ENCODE results near the gene CDH13. TPM values are rescaled to one million over a fixed set of nuclear protein-coding genes. Genes with fewer than 3 reads are reported as not detected.

CDH13 gene
- total RNA-seq, 1 donor from 2014 or later, result not detected

GRCh38 chr16:83804366-83804765 lies 1177.6 kb downstream of the CDH13 start:
- Mint-ChIP-seq H3K36me3 (ENCODE audit: low read depth) (peaks cover 10% of the 10 kb centered on the region), H3K27me3 (peaks cover 18% of the 10 kb centered on the region), H3K9me3 (peaks cover 4% of the 10 kb centered on the region), H3K4me3 (no peak overlapping the region), H3K27ac (no peak overlapping the region), H3K4me1 (peaks cover 19% of the 10 kb centered on the region)
- DNase-seq, result no peak
- intact Hi-C loops (cut with micrococcal nuclease), result no loop called here

- no peak overlapping the region for H3K4me3 Mint-ChIP-seq
- DNase-seq, result no peak
- H3K36me3 Mint-ChIP-seq (ENCODE audit: low read depth), result peaks cover 17% of the 10 kb centered on the region
- H3K27me3 Mint-ChIP-seq, result peaks cover 14% of the 10 kb centered on the region
- peaks cover 25% of the 10 kb centered on the region for H3K4me1 Mint-ChIP-seq
- H3K9me3 Mint-ChIP-seq, result peaks cover 4% of the 10 kb centered on the region
- intact Hi-C loops (cut with micrococcal nuclease), result no loop called here
- H3K27ac Mint-ChIP-seq, result no peak overlapping the region
These were observed 1179.3 kb downstream of the CDH13 start for GRCh38 chr16:83806036-83806435.

- H3K27me3 Mint-ChIP-seq, result peaks cover 10% of the 10 kb centered on the region
- H3K36me3 Mint-ChIP-seq (ENCODE audit: low read depth), result peaks cover 21% of the 10 kb centered on the region
- no peak for DNase-seq
- intact Hi-C loops (cut with micrococcal nuclease), result loop anchor here (1.0 kb wide), 1 partner anchor 93 kb away; the partner anchor contains the start of gene MLYCD
- peaks cover 4% of the 10 kb centered on the region for H3K9me3 Mint-ChIP-seq
- peaks cover 26% of the 10 kb centered on the region for H3K4me1 Mint-ChIP-seq
- H3K27ac Mint-ChIP-seq, result no peak overlapping the region
- H3K4me3 Mint-ChIP-seq, result no peak overlapping the region
These were observed 1180.0 kb downstream of the CDH13 start for GRCh38 chr16:83806731-83807130.

DNA sequence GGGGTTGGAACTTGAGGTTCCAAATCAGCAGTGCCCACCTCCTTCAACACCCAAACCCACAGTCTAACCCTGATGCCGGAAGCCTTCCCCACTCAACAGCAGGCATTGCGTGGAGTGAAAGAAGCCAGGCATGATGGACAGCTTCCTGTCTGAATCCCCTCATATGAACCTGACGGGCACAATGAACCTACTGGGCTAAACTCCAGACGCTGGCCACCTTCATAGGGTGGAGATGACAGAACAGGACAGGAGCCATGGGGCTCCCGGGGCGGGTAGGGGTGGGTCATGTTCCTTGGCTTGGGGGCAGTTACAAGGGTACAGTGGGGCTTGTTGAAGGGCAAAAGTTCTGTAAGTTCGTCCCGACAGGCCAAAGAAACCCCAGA lies 1180.5 kb downstream of the CDH13 start:
- Mint-ChIP-seq H3K27me3 (peaks cover 10% of the 10 kb centered on the region), H3K27ac (peak overlapping the region; percentile 88), H3K9me3 (peaks cover 4% of the 10 kb centered on the region), H3K4me1 (peaks cover 26% of the 10 kb centered on the region), H3K4me3 (peak overlapping the region; percentile 90), H3K36me3 (ENCODE audit: low read depth) (peaks cover 21% of the 10 kb centered on the region)
- DNase-seq, result no peak
- intact Hi-C loops (cut with micrococcal nuclease), result loop anchor here (1.0 kb wide), 1 partner anchor 92 kb away; the partner anchor contains the start of gene MLYCD

DNA sequence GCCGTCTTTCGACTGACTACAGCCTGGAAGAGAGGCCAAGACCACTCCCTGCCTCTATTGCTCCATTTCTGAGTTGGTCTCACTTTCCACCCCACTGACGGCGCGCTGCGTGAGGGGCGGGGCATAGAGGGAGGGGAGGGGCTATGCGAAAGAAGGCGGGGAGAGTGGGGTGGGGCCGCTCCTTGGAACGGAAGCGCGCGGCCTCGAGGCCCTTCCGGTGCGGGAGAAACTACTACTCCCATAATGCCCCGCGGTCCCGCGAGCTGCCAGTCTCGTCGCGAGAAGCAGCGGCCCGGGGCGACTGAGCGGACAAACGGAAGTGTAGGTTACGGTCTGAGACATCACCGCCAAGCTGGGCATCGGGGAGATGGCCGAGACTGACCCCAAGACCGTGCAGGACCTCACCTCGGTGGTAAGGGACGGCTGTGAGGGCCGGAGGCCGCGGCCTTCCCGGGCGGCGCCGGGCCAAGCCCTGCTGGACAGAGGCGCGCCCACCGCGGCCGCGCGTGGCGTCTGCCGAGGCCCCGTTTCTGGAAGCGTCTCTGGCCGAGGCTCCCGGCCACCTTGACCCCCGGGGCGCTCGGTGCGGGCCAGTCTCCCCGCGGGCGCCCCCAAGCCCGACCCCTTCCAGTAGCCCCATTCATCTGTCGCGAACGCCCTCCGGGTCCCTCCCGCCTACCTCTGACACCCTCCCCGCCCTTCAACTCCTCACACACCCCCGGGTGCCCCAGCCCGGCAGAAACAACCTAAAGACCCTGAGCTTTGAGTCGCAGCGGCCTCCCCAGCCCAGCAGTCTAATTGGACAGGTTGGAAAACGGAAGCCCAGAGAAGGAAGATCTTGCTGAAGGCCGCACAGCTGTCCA lies 1181.2 kb downstream of the CDH13 start, which contains the start of gene HSBP1:
TSS of gene HSBP1 (plus strand) at position 269 of the 863 bp plus-strand sequence. CDS start at position 368, 99 bp downstream.
- intact Hi-C loops (cut with micrococcal nuclease), result loop anchor here (1.0 kb wide), 1 partner anchor 91 kb away; the partner anchor contains the start of gene MLYCD
- peaks cover 25% of the 10 kb centered on the region for H3K36me3 Mint-ChIP-seq (ENCODE audit: low read depth)
- DNase-seq, result peak; percentile 98
- H3K27me3 Mint-ChIP-seq, result peaks cover 9% of the 10 kb centered on the region
- H3K4me1 Mint-ChIP-seq, result peaks cover 27% of the 10 kb centered on the region
- H3K4me3 Mint-ChIP-seq, result peak within 1 kb of the TSS; percentile 90
- H3K9me3 Mint-ChIP-seq, result peaks cover 4% of the 10 kb centered on the region
- peak within 1 kb of the TSS; percentile 94 for H3K27ac Mint-ChIP-seq

- no peak for DNase-seq
- Mint-ChIP-seq H3K27me3 (peaks cover 5% of the 10 kb centered on the region), H3K27ac (peak overlapping the region; percentile 94), H3K4me1 (peaks cover 28% of the 10 kb centered on the region), H3K9me3 (peaks cover 4% of the 10 kb centered on the region), H3K4me3 (peak overlapping the region; percentile 90), H3K36me3 (ENCODE audit: low read depth) (peaks cover 25% of the 10 kb centered on the region)
- intact Hi-C loops (cut with micrococcal nuclease), result no loop called here
These were observed 1181.8 kb downstream of the CDH13 start for GRCh38 chr16:83808573-83809014.

DNA sequence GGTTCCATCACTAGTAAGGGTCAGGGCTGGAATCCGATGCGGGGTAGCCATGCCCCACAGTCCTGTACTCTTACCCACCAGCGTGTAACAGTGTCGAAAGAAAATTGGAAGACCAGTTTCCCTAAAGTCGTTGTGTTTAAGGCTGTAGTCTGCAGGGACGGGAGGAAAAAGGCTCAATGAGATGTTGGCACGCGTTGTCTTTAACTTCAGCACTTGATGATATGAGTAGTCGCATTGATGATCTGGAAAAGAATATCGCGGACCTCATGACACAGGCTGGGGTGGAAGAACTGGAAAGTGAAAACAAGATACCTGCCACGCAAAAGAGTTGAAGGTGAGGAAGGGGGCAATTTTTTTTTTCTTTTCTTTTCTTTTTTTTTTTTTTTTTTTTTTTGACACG lies 1182.3 kb downstream of the CDH13 start:
- DNase-seq, result no peak
- intact Hi-C loops (cut with micrococcal nuclease), result no loop called here
- H3K4me1 Mint-ChIP-seq, result peaks cover 28% of the 10 kb centered on the region

DNA sequence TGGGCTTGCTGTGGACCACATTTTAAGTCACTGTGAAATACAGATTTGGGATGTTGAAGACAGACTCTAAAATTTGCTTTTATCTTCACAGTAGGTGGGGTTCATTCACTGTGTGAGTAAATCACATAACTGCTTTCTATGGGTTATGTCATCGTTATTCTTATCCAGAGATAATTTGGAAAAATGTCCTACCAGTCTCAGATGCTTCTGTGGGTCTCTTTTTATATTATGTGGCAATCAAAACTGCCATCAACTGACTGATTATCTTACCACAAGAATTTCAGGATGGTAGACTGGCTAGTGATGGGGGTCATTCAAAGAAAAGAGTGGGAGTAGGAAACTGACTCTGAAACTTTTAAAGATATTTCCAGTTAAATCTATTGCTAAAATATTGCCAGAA lies 1184.1 kb downstream of the CDH13 start:
- peaks cover 28% of the 10 kb centered on the region for H3K4me1 Mint-ChIP-seq
- H3K36me3 Mint-ChIP-seq (ENCODE audit: low read depth), result peaks cover 25% of the 10 kb centered on the region
- H3K27me3 Mint-ChIP-seq, result no peaks in the 10 kb centered on the region
- intact Hi-C loops (cut with micrococcal nuclease), result no loop called here
- DNase-seq, result no peak
- H3K27ac Mint-ChIP-seq, result no peak overlapping the region
- H3K9me3 Mint-ChIP-seq, result peaks cover 4% of the 10 kb centered on the region
- H3K4me3 Mint-ChIP-seq, result no peak overlapping the region

More for the DNA sequence above, 1182.3 kb downstream of the CDH13 start:
- Mint-ChIP-seq H3K27me3 (peaks cover 2% of the 10 kb centered on the region), H3K4me3 (peak overlapping the region; percentile 90), H3K36me3 (ENCODE audit: low read depth) (peaks cover 25% of the 10 kb centered on the region), H3K27ac (peak overlapping the region; percentile 94), H3K9me3 (peaks cover 4% of the 10 kb centered on the region)

DNA sequence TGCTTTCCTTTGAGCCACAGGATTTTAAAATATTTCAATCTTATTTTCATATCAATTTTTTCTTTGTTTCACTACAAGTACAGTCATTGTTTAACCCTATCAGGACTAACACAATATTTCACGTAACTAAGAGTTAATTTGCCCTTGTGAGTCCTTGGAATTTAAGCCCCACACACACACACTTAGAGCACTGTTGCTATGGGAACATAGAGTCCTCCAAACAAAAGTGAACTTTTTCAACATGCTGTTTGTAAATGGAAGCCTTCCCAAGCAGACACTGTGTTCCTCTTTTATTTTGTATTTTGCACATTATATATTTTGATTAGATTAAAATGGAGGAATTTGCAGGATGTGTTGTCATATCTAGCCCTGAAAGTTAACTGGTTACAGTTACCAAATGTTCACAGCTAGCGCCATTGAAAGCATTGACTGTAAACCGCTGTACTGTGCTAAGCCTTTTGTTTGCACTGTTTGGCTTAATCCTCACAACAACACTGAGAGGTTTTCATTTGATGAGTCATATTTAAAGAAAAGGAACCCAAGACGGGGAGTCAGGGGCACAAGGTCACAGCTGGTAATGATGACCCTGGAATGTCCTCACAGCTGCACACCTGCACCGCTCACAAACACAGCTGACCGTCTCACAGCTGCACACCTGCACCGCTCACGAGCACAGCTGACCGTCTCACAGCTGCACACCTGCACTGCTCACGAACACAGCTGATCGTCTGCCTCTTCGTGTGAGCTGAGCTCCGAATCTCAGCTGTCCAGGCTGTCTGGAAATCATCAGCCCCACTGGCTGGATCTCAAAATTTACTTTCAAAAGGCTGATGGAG lies 1187.3 kb downstream of the CDH13 start:
- H3K4me1 Mint-ChIP-seq, result peaks cover 12% of the 10 kb centered on the region
- no peaks in the 10 kb centered on the region for H3K27me3 Mint-ChIP-seq
- H3K27ac Mint-ChIP-seq, result no peak overlapping the region
- no peaks in the 10 kb centered on the region for H3K9me3 Mint-ChIP-seq
- H3K4me3 Mint-ChIP-seq, result no peak overlapping the region
- H3K36me3 Mint-ChIP-seq (ENCODE audit: low read depth), result peaks cover 18% of the 10 kb centered on the region
- DNase-seq, result no peak
- intact Hi-C loops (cut with micrococcal nuclease), result no loop called here

GRCh38 chr16:83814659-83814985 lies 1187.9 kb downstream of the CDH13 start:
- Mint-ChIP-seq H3K4me3 (no peak overlapping the region), H3K36me3 (ENCODE audit: low read depth) (peaks cover 15% of the 10 kb centered on the region), H3K9me3 (no peaks in the 10 kb centered on the region), H3K27me3 (no peaks in the 10 kb centered on the region), H3K4me1 (peaks cover 9% of the 10 kb centered on the region), H3K27ac (no peak overlapping the region)
- intact Hi-C loops (cut with micrococcal nuclease), result no loop called here
- no peak for DNase-seq

GRCh38 chr16:83817022-83817421 lies 1190.3 kb downstream of the CDH13 start:
- intact Hi-C loops (cut with micrococcal nuclease), result no loop called here
- DNase-seq, result no peak
- H3K4me1 Mint-ChIP-seq, result peaks cover 3% of the 10 kb centered on the region
- H3K27ac Mint-ChIP-seq, result no peak overlapping the region
- peaks cover 4% of the 10 kb centered on the region for H3K36me3 Mint-ChIP-seq (ENCODE audit: low read depth)
- no peaks in the 10 kb centered on the region for H3K27me3 Mint-ChIP-seq
- no peak overlapping the region for H3K4me3 Mint-ChIP-seq
- no peaks in the 10 kb centered on the region for H3K9me3 Mint-ChIP-seq

GRCh38 chr16:83818276-83818675 lies 1191.5 kb downstream of the CDH13 start:
- intact Hi-C loops (cut with micrococcal nuclease), result no loop called here

DNA sequence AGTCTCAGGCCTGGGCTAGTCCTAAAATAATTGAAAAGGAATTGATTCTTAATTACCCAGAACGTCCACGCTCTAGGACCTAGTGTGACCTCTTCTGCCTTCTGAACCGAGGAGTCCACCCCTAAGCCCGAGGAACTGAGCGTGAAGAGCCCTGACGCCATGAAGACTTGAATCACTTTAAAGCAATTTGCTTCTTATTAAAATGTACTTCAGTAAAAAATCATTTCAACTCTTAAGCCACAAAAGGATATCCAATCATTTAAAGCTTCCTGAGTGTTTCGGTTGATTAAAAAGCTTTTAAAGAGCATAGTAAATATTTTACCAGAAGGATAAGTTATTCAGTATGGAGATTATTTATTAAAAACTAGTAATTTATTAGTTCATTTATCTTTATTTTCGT lies 1192.6 kb downstream of the CDH13 start:
- Mint-ChIP-seq H3K36me3 (ENCODE audit: low read depth) (no peaks in the 10 kb centered on the region), H3K9me3 (no peaks in the 10 kb centered on the region), H3K4me3 (no peak overlapping the region), H3K4me1 (no peaks in the 10 kb centered on the region), H3K27me3 (peaks cover 2% of the 10 kb centered on the region), H3K27ac (no peak overlapping the region)
- intact Hi-C loops (cut with micrococcal nuclease), result no loop called here
- DNase-seq, result no peak

More at GRCh38 chr16:83818276-83818675, 1191.5 kb downstream of the CDH13 start:
- H3K27ac Mint-ChIP-seq, result no peak overlapping the region
- peaks cover 2% of the 10 kb centered on the region for H3K27me3 Mint-ChIP-seq
- H3K9me3 Mint-ChIP-seq, result no peaks in the 10 kb centered on the region
- no peak for DNase-seq
- H3K4me3 Mint-ChIP-seq, result no peak overlapping the region
- no peaks in the 10 kb centered on the region for H3K4me1 Mint-ChIP-seq
- no peaks in the 10 kb centered on the region for H3K36me3 Mint-ChIP-seq (ENCODE audit: low read depth)
